GM21825 (cell line): Measurements from ENCODE around the gene TRIM25.

Experiments
- ATAC-seq: cut with Tn5 transposase; IDR thresholded peaks from one replicate; pipeline ENCODE4 v1.9.1; 2021; ENCODE audit warnings: mild to moderate bottlenecking, moderate library complexity; ENCODE audit not compliant: unreplicated experiment

The TRIM25 gene

GRCh38 chr17:56896968-56897359, 16.9 kb downstream of the TRIM25 start:
- ATAC-seq: no peak

GRCh38 chr17:56896217-56896967, 17.5 kb downstream of the TRIM25 start:
- no peak for ATAC-seq

- ATAC-seq: no peak
Measured at GRCh38 chr17:56894859-56895455, 18.9 kb downstream of the TRIM25 start.

GRCh38 chr17:56893503-56893902, 20.3 kb downstream of the TRIM25 start:
- ATAC-seq: no peak

GRCh38 chr17:56892333-56892732, 21.5 kb downstream of the TRIM25 start:
- ATAC-seq: no peak

- no peak for ATAC-seq
Measured at GRCh38 chr17:56891751-56892150, 22.1 kb downstream of the TRIM25 start.

- ATAC-seq: no peak
Measured at GRCh38 chr17:56890906-56891674, 22.8 kb downstream of the TRIM25 start.

GRCh38 chr17:56890390-56890789, 23.5 kb downstream of the TRIM25 start:
- ATAC-seq: no peak

GRCh38 chr17:56887552-56888467, 26.0 kb downstream of the TRIM25 start:
- ATAC-seq: no peak

- no peak for ATAC-seq
Measured at GRCh38 chr17:56887105-56887504, 26.7 kb downstream of the TRIM25 start.

GRCh38 chr17:56886288-56886731, 27.5 kb downstream of the TRIM25 start:
- ATAC-seq: no peak

- no peak for ATAC-seq
Measured at GRCh38 chr17:56885312-56885657, 28.6 kb downstream of the TRIM25 start.

GRCh38 chr17:56884483-56885311, 29.2 kb downstream of the TRIM25 start:
- ATAC-seq: no peak

GRCh38 chr17:56883616-56884015, 30.2 kb downstream of the TRIM25 start:
- no peak for ATAC-seq

GRCh38 chr17:56881685-56882295, 32.1 kb downstream of the TRIM25 start:
- ATAC-seq: no peak

GRCh38 chr17:56880571-56880970, 33.3 kb downstream of the TRIM25 start:
- no peak for ATAC-seq

- ATAC-seq: no peak
Measured at GRCh38 chr17:56880133-56880532, 33.7 kb downstream of the TRIM25 start.

- ATAC-seq: no peak
Measured at GRCh38 chr17:56879280-56879679, 34.6 kb downstream of the TRIM25 start.

GRCh38 chr17:56876766-56877179, 37.1 kb downstream of the TRIM25 start:
- ATAC-seq: no peak
